GM18873 (cell line): Measurements from ENCODE around the gene DEPP1.

Experiments
- ATAC-seq: cut with Tn5 transposase; IDR thresholded peaks from one replicate; pipeline ENCODE4 v1.9.1; 2021; ENCODE audit warnings: mild to moderate bottlenecking, moderate library complexity, moderate number of reproducible peaks; ENCODE audit not compliant: unreplicated experiment, low FRiP score

The DEPP1 gene

DNA sequence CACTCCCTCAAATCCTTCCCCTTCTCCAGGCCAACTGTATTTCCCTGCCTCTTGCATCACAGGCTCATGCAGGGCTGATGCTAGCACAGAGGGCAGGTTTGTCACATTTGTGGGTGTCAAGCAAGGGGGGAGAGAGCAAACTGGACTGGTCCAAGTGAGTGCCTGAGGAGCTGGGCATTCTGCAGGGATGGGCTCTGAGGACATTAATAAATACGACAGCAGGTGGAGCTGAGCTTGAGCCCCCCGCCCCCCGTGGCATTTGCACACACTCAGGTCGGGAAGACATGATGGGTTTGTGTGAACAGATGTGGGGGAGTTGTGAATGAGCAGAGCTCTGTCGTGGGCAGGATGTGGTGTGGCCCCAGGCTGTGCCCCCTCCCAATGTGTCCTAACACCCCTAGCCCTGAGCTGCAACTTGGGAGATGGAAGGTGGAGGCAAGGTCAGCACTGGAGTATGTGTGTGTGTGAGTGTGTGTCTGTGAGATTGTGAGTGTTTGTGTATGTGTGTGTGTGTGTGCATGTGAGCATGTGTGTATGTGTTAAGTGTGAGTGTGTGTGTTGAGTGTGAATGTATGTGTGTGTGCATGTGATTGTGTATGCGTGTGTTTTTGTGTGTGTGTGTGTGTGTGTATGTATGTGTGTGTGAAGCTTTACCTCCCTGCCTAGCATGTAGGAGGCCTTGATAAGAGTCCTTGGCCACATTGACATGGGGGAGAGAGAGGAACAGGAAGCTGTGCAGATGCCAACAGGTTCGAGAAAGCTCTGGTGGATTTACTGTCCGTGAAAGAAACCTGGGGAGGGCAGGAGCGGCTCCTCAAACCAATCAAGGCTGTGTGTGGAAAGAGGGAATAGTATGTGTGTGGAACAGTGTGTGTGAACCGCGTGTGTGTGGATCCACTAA lies 9.9 kb downstream of the DEPP1 start:
- ATAC-seq: no peak

DNA sequence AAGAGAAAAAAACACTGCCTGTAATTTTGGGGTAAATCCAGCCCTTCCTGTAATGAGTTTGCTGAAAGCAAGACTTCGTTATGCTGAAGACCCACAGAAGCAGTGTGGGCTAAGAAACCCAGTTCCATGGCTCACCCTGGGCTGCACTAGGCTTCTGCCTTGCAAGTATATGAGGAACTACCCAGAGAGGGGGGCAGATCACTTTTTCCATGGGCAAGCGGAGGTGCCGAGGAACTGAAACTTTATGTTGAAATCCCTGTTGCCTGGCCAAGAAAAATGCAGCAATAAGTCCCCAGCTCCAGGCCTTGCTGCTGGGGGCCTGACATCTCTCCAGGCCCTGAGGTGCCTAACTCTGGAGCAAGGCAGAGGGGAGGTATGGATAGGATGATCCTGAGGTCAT lies 10.5 kb downstream of the DEPP1 start:
- ATAC-seq: no peak

DNA sequence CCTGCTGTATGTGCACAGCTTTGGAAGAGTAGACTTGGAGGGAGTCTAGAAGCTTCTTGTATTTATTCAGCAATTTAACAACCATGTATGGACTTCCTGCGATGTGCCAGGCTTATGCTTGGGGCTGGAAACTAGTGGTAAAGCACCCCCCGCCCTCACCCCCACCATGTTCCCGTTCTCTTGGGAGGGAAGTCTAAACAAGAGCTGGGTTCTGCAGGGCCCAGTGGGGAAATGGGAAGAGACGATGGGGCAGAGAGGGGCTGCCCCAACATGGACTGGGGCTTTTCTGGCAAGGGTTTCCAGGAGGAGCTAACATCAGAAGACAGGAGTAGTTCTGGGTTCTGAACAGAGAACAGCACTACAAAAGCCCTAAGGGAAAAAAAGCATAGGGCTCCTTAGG lies 11.0 kb downstream of the DEPP1 start:
- ATAC-seq: no peak

DNA sequence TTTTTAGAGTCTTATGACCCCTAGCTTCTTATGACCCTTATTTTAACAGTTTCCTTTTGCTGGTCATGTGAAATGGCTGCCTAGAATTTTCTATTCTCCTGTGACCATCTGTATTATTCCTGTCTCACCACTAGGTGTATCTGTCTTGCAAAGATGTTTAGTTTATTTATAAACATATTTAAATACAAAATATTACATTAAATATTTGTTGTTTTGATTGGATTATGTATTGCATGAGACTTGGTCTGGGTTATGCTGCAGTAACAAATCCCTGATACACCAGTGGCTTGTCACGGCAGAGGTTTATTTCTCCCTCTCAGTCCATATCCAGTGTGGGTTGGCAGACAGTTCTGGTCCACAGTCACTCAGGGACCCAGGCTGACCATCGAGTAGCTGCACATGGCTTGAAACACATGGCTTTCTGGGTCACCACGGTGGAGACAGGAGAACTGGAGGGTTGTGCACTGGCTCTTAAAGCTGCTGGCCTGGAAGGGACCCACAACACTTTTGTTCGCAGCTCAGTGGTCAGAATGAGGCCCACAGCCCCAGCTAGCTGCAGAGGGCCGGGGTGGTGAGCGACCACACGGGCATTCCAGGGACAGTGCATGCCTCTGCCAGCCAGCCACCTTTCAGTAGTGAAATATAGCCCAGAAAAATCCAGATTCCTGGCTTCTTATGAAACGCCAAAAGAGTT lies 11.6 kb downstream of the DEPP1 start:
- no peak for ATAC-seq

DNA sequence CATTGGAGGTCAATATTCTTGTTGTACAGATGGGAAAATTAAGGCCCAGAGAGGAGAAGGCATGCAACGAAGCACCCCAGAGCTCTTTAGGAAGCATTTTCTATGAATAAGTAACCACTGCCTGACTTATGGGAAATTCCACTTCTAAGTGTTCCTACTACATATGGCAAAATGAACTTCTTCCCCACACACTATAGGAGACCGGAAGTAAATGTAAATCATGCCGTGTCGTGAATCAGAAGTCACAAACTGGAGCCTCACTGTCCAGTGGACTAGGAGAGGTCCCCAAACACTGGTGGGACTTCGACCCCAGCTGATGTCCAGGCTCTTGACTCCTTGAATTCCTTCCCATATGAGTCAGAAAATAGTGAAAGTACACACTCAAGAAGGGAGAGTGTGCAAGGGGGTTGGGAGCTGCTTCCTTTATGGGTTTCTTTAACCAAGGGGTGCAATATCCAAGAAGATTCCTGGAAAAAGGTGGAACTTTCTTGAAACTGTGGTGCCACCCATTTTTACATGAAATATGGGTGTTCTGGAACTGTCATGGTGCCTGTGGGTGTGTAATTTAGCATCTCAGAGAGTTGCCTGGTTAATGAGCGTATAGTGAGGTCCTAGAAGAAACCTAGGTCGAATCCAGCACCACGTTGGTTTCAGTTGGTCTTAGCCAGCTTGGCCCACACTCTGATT lies 12.3 kb downstream of the DEPP1 start:
- no peak for ATAC-seq

GRCh38 chr10:44965651-44966097 lies 12.9 kb downstream of the DEPP1 start:
- ATAC-seq: no peak

- ATAC-seq: no peak
Observed at GRCh38 chr10:44965104-44965503, 13.5 kb downstream of the DEPP1 start.

GRCh38 chr10:44963772-44964633 lies 14.6 kb downstream of the DEPP1 start:
- ATAC-seq: no peak

DNA sequence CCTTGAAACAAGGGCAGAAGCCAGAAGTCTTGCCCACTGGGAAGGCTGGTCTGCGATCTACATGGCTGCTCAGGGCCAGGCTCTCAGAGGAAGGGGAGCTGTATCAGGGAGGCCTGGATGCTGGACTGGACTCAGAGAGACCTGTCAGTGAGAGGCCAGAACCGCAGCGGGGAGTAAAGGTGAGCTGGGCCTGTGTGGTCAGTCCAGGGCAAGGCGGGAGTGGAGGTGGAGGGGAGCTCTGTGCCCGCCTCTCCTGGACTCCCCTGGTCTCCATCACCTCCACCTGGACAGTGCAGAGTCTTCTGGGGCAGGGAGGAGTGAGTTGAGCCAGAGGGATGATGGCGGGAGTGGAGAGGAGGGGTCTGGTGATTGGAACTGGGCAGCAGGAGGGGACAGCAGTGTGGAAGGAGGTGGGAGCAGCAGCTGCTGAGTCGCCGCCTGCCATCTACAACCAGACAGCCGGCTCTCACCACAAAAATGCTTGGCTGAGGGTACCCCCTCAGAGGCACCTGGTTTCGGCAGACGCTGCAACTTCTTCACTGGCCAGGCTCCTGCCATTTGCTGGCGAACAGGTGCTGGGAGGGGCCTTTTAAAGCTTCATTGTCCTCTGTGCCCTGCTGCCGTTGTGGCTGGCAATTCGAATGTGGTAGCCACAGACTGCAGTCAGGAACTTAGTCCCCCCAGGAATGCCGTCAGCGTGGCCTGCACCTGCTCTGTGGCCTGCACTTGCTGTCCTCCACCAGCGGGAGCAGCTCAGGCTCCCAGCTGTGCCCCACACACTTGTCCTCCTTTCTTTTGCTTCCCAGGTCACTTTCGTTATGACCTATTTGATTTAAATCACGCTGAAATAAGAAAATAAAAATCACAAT lies 15.5 kb downstream of the DEPP1 start:
- ATAC-seq: no peak

DNA sequence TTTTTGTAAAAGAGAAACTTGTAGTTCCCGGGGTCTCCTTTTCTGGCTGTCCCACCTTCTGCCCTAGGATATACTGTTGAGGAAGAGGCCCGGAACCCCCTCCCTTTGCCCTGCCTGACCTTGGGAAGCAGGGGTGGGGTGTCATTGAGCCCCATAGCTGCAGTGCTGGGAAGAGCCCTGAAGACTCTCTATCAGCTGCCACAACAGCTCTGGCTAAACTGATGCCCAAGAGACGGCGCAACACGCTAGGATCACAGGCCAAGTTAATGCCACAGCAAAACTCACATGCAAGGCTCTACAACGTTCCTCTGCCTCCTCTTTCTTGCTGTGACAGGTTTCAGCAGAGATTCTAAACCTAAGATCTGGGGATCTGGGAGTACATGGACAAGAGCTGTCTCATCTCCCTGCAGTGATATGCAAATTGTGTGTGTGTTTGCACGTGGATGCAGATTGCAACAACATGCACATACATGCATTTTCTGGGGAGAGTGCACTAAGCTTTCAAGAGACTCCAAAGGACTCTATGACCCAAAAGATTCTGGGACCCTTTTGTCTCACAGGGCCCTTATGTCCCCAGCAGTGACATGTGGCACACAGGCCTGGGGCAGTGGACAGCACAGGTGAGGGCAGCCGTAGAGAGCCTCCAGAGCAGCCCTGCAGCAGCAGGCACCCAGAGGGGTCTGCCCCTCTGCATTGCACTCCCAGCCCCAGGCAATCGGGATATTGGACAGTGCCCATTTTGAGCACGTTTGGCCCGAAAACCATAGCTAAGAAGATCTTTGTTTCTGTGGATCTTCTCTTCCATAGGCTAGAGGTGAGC lies 16.5 kb downstream of the DEPP1 start:
- ATAC-seq: no peak

GRCh38 chr10:44961230-44961571 lies 17.4 kb downstream of the DEPP1 start:
- no peak for ATAC-seq

- ATAC-seq: no peak
Observed at GRCh38 chr10:44960482-44961229, 18.0 kb downstream of the DEPP1 start.

- no peak for ATAC-seq
Observed at GRCh38 chr10:44960088-44960460, 18.5 kb downstream of the DEPP1 start.

DNA sequence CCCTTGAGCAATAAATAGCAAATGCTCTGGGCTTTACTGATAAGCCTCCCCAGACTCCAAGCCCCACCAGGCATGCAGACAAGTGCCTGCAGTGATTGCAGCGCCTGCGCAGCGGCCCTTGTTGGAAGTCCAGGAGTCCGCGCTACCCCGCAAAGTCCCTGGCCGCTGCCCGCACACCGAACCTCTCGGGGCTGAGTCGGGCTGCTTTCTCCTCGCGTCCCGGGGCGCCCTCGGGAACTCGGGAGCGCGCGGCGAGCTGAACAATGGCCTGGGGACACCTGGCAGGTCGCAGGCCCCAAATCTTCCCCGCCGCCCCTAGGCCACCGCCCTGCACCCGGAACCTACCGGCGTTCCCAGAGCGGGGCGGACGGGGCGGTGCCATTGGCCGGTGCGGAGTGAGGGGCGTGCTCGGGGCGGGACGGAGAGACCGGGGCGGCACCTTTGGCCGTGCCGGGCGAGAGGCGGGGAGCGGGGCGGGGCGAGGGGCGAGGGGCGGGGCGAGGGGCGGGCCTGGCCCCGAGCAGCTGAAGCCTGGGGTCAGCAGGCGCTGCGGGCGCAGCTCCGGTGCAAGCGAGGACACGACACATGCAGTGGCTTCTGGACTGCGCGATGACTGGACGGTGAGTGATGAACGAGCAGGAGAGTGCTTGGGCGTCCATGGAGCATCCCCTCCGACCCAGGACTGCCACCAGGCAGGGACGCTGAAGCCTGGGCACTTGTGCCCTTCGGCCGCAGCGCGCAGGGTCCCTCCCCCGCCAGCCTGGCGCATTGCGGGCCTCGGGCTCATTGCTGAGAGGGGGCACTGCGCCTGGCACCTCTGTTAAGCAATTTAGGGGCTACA lies 19.1 kb downstream of the DEPP1 start, which contains the start of gene RASSF4:
Gene RASSF4, plus strand, starts transcription at position 556 of the 841 bp plus-strand sequence. CDS start 10,401 bp downstream, outside the sequence.
- ATAC-seq: peak; percentile 88

DNA sequence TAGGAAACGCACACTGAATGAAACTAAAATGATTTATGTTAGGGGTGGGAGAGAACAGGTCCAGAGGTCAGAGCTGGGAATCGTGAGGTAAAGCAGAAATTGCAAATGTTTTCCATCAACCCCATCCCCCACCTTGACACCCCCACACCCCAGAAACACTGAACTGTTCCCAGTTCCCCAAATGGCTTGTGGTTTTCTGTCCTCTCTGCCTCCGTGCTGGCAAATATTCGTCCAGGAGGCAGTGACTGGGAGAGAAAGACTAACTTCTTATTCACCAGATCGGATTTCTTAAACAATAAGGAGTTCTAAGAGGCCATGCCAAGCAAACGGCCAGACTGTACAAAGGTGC lies 19.7 kb downstream of the DEPP1 start:
- ATAC-seq: no peak

GRCh38 chr10:44958196-44958897 lies 20.3 kb downstream of the DEPP1 start:
- no peak for ATAC-seq
